OCI-LY1 (cell line): ENCODE data around the gene C2orf68.

ENCODE experiments used
- CTCF ChIP-seq: fragments of 200-600 bp; sonication (generic), shearing (Covaris generic); IDR thresholded peaks from 2 replicates; pipeline ENCODE4 v1.5.1; 2017; ENCODE audit warnings: mild to moderate bottlenecking, antibody characterized with exemption, low read length, moderate library complexity, mixed read lengths
- EZH2 ChIP-seq: fragments of 200-600 bp; sonication (generic), shearing (Covaris generic); IDR thresholded peaks from 2 replicates; pipeline ENCODE4 v1.8.0; 2017; ENCODE audit warnings: borderline replicate concordance, mixed run types, mild to moderate bottlenecking, antibody characterized with exemption, low read length, moderate library complexity, mixed read lengths

GRCh38 chr2:85588236-85588635, 23.6 kb downstream of the C2orf68 start:
- TF ChIP-seq CTCF (no peak), EZH2 (no peak)
